Sigmoid colon (tissue), 7 donors: ENCODE results near the gene FABP1. TPM values are rescaled to one million over a fixed set of nuclear protein-coding genes. Genes with fewer than 3 reads are reported as not detected.

ENCODE experiments used
- DNase-seq: peaks from one replicate; pipeline ENCODE4 v3.0.0-alpha.2; 2019
- H3K27ac ChIP-seq, 4 donors: fragments of 200-600 bp; sonication (generic); one replicate each; pipeline ENCODE4 v1.5.1; 2016 to 2019; ENCODE audit warnings: mild to moderate bottlenecking in 1 of 4
- H3K27me3 ChIP-seq, 3 donors: fragments of 200-600 bp; sonication (generic); one replicate each; pipeline ENCODE4 v1.5.1; 2019; ENCODE audit warnings: mild to moderate bottlenecking in 1 of 3
- H3K36me3 ChIP-seq, 4 donors: fragments of 200-600 bp; sonication (generic); one replicate each; pipeline ENCODE4 v1.5.1; 2016 to 2019
- H3K4me1 ChIP-seq, 4 donors: fragments of 200-600 bp; sonication (generic); one replicate each; pipeline ENCODE4 v1.5.1; 2017 to 2019
- H3K4me3 ChIP-seq, 4 donors: fragments of 200-600 bp; sonication (generic); one replicate each; pipeline ENCODE4 v1.5.1; 2017 to 2019; ENCODE audit warnings: mild to moderate bottlenecking in 2 of 4, moderate library complexity in 1 of 4
- H3K9me3 ChIP-seq, 4 donors: fragments of 200-600 bp in 3 of 4; sonication (generic) in 3 of 4; one replicate each; pipeline versions ENCODE4 v1.5.1 to v1.6.1; 2013 to 2019
- EP300 ChIP-seq, 4 donors: sonication (generic); formaldehyde crosslinking; IDR thresholded peaks; one replicate each; pipeline ENCODE4 v1.6.1; 2017; ENCODE audit warnings: antibody characterized with exemption in 4 of 4
- POLR2A ChIP-seq, 2 donors: fragments of 450-650 bp; IDR thresholded peaks; one replicate each; pipeline ENCODE4 v1.6.1; 2016; ENCODE audit warnings: antibody characterized with exemption in 2 of 2, mild to moderate bottlenecking in 2 of 2, moderate library complexity in 2 of 2
- POLR2AphosphoS5 ChIP-seq, 4 donors: sonication (generic); formaldehyde crosslinking; IDR thresholded peaks; one replicate each; pipeline ENCODE4 v1.6.1; 2017; ENCODE audit warnings: antibody characterized with exemption in 4 of 4
- WGBS, 2 donors: extraction: QIAGEN DNeasy Blood & Tissue Kit; methylation state at CpG; one replicate each; pipeline ENCODE4 v1.1.7; 2013; 5-methylcytosine and 5-hydroxymethylcytosine counted together
- intact Hi-C: fragments of 100-400 bp; cut with DNase I; formaldehyde crosslinking; loops from one replicate; pipeline ENCODE4 v1.15.1; 2023
- polyA plus RNA-seq, 3 donors: library from polyadenylated mRNA; stranded (reverse); fragments of 200-250 nt; gene quantifications; one replicate each; pipeline ENCODE4 v1.2.3, GENCODE V29; 2013
- total RNA-seq, 4 donors: library from RNA; depleted of rRNA; stranded (reverse); fragments of >200 nt; gene quantifications; one replicate each; pipeline ENCODE4 v1.1.0, GENCODE V29; 2016
- TF ChIP-seq, protein P1 (sequence below), 4 experiments: fragments of 450-650 bp in 3 of 4; fragments of 200-600 bp in 1 of 4; IDR thresholded peaks; one replicate each; pipeline ENCODE4 v1.5.1; 2016 to 2019; ENCODE audit warnings: antibody characterized with exemption in 4 of 4, mild to moderate bottlenecking in 3 of 4, moderate library complexity in 2 of 4
- donor health status: healthy with polysubstance abuse.
- donor health status: Bipolar disorder and iron deficiency.
- donor health status: healthy.

The FABP1 gene
- total and polyA plus RNA-seq, 7 donors, result 5.4 to 26,931 (median 7,940) TPM; not detected in 3

DNA sequence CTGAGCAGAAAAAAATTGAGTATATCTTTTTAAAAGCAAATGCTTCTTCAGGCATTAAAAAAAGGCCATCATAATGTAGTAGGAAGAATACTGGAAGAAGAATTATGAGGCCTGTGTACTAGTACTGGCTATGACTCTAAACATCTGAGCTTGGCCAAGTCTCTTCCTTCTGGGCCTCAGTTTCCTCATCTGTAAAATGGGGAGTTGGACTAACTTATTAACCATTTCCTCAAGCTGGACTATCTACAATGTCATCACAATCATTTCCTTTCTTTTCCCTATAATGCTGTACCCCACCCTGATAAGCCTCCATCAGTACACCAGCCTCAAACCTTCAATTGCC is 29.3 kb downstream of the FABP1 start:
- H3K4me3 ChIP-seq, result no peak overlapping the region
- H3K9me3 ChIP-seq, result no peaks in the 10 kb centered on the region
- intact Hi-C loops, result no loop called here
- TF ChIP-seq POLR2A (IDR thresholded peaks at IDR 0.05), result no peak
- TF ChIP-seq POLR2AphosphoS5 (IDR thresholded peaks at IDR 0.05), result no peak
- TF ChIP-seq EP300 (IDR thresholded peaks at IDR 0.05), result no peak
- TF ChIP-seq, protein P1, sequence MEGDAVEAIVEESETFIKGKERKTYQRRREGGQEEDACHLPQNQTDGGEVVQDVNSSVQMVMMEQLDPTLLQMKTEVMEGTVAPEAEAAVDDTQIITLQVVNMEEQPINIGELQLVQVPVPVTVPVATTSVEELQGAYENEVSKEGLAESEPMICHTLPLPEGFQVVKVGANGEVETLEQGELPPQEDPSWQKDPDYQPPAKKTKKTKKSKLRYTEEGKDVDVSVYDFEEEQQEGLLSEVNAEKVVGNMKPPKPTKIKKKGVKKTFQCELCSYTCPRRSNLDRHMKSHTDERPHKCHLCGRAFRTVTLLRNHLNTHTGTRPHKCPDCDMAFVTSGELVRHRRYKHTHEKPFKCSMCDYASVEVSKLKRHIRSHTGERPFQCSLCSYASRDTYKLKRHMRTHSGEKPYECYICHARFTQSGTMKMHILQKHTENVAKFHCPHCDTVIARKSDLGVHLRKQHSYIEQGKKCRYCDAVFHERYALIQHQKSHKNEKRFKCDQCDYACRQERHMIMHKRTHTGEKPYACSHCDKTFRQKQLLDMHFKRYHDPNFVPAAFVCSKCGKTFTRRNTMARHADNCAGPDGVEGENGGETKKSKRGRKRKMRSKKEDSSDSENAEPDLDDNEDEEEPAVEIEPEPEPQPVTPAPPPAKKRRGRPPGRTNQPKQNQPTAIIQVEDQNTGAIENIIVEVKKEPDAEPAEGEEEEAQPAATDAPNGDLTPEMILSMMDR (IDR thresholded peaks at IDR 0.05), result no peak
- no peaks in the 10 kb centered on the region for H3K4me1 ChIP-seq
- no peaks in the 10 kb centered on the region for H3K27me3 ChIP-seq
- no peak overlapping the region for H3K27ac ChIP-seq
- no peak for DNase-seq
- H3K36me3 ChIP-seq, result peaks cover 0 to 38% (median 0%) of the 10 kb centered on the region in 4 donors

DNA sequence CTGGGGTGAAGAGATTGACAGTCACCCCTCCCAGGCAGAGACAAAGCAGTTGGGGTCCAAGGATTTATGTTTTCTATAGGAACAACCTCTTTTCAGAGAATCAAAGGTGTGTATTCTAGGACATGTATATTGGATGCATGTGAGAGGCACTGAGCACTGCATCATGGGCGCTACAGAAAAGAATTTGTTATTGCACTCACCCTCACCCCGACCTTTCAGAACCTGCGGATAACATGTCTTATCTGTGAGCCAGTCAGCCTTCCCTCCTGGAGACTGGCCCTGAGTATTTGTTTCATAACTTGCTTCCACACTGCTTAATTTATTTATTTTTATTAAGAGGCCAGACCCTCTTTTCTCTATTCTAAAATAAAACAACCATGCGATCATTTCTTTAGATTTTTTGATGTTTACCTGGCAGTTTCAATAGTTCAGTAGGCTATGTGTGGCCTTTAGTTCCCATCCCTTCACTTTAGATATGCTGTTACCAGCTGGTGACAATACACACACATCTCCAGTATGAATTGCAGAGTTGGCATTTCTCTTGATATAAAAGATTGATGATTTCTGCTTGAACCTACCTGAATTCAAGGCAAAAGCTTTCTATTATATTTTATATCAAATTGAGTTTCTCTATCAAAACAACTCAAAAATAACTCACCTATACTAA is 29.8 kb downstream of the FABP1 start:
- no peaks in the 10 kb centered on the region for H3K9me3 ChIP-seq
- WGBS, 2 donors, result 87 to 91% methylated on average over 4 of the region's 4 CpGs
- TF ChIP-seq, protein P1 (IDR thresholded peaks at IDR 0.05), result no peak
- TF ChIP-seq EP300 (IDR thresholded peaks at IDR 0.05), result no peak
- TF ChIP-seq POLR2AphosphoS5 (IDR thresholded peaks at IDR 0.05), result no peak
- no peak for TF ChIP-seq POLR2A (IDR thresholded peaks at IDR 0.05)
- H3K27me3 ChIP-seq, result no peaks in the 10 kb centered on the region
- H3K4me3 ChIP-seq, result no peak overlapping the region
- DNase-seq, result no peak
- intact Hi-C loops, result no loop called here
- H3K27ac ChIP-seq, result no peak overlapping the region
- H3K4me1 ChIP-seq, result no peaks in the 10 kb centered on the region
- peaks cover 0 to 38% (median 0%) of the 10 kb centered on the region in 4 donors for H3K36me3 ChIP-seq

DNA sequence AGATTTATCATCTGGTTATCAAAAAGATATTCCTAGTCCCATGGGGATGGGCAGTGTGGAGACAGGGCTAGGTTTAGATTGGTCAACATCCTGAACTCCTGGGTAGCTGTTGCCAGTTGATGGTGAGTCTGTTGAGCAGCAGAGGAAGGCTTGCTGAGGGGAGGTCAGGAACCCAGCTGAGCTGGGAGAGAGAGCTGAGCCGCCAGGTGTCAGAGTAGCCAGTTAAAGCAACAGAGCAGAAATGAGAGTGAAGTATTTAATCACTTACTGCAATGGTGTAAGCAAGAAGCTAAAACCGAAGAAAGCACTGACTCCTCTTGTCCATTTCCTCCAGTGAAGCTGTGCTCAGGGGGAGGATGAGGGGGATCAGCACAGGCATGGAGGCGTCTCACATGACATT is 30.7 kb downstream of the FABP1 start:
- intact Hi-C loops, result no loop called here
- Histone ChIP-seq H3K4me3 (no peak overlapping the region), H3K9me3 (no peaks in the 10 kb centered on the region), H3K27ac (no peak overlapping the region), H3K27me3 (no peaks in the 10 kb centered on the region), H3K4me1 (no peaks in the 10 kb centered on the region), H3K36me3 (peaks cover 0 to 44% (median 0%) of the 10 kb centered on the region in 4 donors)
- 80 to 86% methylated on average over 3 of the region's 3 CpGs for WGBS, 2 donors
- TF ChIP-seq EP300 (IDR thresholded peaks at IDR 0.05) (no peak), POLR2AphosphoS5 (IDR thresholded peaks at IDR 0.05) (no peak), POLR2A (IDR thresholded peaks at IDR 0.05) (no peak)
- TF ChIP-seq, protein P1 (IDR thresholded peaks at IDR 0.05), result no peak
- DNase-seq, result no peak

DNA sequence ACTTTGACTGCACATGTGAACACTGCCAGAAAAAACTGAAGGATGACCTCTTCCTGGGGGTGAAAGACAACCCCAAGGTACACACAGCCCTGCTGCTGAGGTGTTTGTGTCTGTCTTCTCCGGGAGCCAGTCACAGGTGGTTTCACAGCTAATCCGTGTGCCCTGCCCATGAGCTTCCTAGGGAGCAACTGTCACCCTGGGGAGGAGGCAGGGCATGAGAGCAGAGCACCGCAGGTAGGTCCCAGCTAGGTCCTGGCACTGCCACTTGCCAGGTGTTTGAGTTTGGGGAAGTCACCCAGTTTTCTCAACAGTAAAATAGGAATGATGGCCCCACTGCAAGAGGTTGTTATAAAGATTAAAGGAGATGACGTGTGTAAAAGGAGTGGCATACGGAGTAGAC is 31.2 kb downstream of the FABP1 start:
- WGBS, 2 donors, result 18 to 59% methylated on average over 5 of the region's 5 CpGs
- no peaks in the 10 kb centered on the region for H3K9me3 ChIP-seq
- intact Hi-C loops, result no loop called here
- H3K36me3 ChIP-seq, result peaks cover 0 to 49% (median 0%) of the 10 kb centered on the region in 4 donors
- DNase-seq, result no peak
- H3K27me3 ChIP-seq, result no peaks in the 10 kb centered on the region
- TF ChIP-seq, protein P1 (IDR thresholded peaks at IDR 0.05), result no peak
- TF ChIP-seq POLR2A (IDR thresholded peaks at IDR 0.05) (no peak), POLR2AphosphoS5 (IDR thresholded peaks at IDR 0.05) (no peak), EP300 (IDR thresholded peaks at IDR 0.05) (no peak)
- H3K4me3 ChIP-seq, result no peak overlapping the region
- H3K4me1 ChIP-seq, result no peaks in the 10 kb centered on the region
- no peak overlapping the region for H3K27ac ChIP-seq

DNA sequence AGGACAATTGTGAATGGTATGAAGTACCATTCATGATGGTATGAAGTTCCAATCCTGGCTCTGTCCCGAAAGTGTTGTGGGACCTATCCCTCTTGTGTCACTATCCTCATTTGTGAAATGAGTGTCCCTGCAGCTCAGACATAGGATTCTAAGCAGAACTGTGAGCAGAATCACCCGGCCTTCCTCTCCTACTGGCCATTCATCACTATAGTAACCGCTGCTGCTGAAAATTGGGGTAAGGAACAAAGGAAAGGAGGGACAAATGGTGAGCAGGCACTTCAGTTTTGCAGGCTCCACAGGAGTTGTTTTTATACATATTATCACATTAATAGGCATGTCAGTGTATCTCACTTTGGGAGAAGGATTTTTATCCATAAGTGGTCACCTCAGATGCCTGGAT is 32.8 kb downstream of the FABP1 start:
- DNase-seq, result no peak
- 95 to 97% methylated on average over 3 of the region's 3 CpGs for WGBS, 2 donors
- H3K9me3 ChIP-seq, result no peaks in the 10 kb centered on the region
- no peak for TF ChIP-seq EP300 (IDR thresholded peaks at IDR 0.05)
- no peak for TF ChIP-seq POLR2A (IDR thresholded peaks at IDR 0.05)
- H3K4me3 ChIP-seq, result no peak overlapping the region
- no peaks in the 10 kb centered on the region for H3K4me1 ChIP-seq
- H3K27me3 ChIP-seq, result no peaks in the 10 kb centered on the region
- H3K27ac ChIP-seq, result no peak overlapping the region
- H3K36me3 ChIP-seq, result peaks cover 0 to 63% (median 0%) of the 10 kb centered on the region in 4 donors
- intact Hi-C loops, result no loop called here
